ENCODE results near the gene SCTR. TPM values are rescaled to one million over a fixed set of nuclear protein-coding genes. Genes with fewer than 3 reads are reported as not detected.
A peak's percentile ranks its signal among the peaks of the same experiment; 100 is the strongest.

Gene SCTR
- total RNA-seq, 1 experiment from 2014 or later: not detected

GRCh38 chr2:119430023-119430498 lies 94.2 kb downstream of the SCTR start:
- TF ChIP-seq ATF3 (CRISPR knock-in tag; conservative IDR thresholded peaks at IDR 0.05) (no peak), PRDM15 (CRISPR knock-in tag; IDR thresholded peaks at IDR 0.05) (no peak), ZNF138 (CRISPR knock-in tag; conservative IDR thresholded peaks at IDR 0.05) (no peak), E2F5 (CRISPR knock-in tag; IDR thresholded peaks at IDR 0.05) (no peak), ZNF532 (CRISPR knock-in tag; IDR thresholded peaks at IDR 0.05; ENCODE audit: borderline replicate concordance) (no peak)
- ATAC-seq: no peak
- POLR2A ChIA-PET: no interaction called here
- DNase-seq (ENCODE audit: low spot score): no peak
- Mint-ChIP-seq H3K4me3 (peak overlapping the region; percentile 71; the same call in 1 of the 2 replicates), H3K27ac (no peak overlapping the region), H3K9me3 (no peaks in the 10 kb centered on the region), H3K36me3 (no peaks in the 10 kb centered on the region), H3K27me3 (ENCODE audit: low read depth) (peaks cover 28% of the 10 kb centered on the region), H3K4me1 (peaks cover 68% of the 10 kb centered on the region)
- CTCF ChIA-PET: interaction anchor here (1.0 to 6.9 kb wide), 3 partner anchors 23 to 56 kb away, joined by 3 to 57 read pairs (median 4); no protein-coding TSS in a partner anchor

GRCh38 chr2:119429225-119429981 lies 94.9 kb downstream of the SCTR start:
- no peaks in the 10 kb centered on the region for H3K36me3 Mint-ChIP-seq
- no peak overlapping the region for H3K4me3 Mint-ChIP-seq
- no peak for ATAC-seq
- TF ChIP-seq HMGA2 (CRISPR knock-in tag; IDR thresholded peaks at IDR 0.05) (no peak), RORB (CRISPR knock-in tag; IDR thresholded peaks at IDR 0.05) (no peak), ZBTB21 (CRISPR knock-in tag; IDR thresholded peaks at IDR 0.05; ENCODE audit: borderline replicate concordance) (no peak), ATF2 (CRISPR knock-in tag; IDR thresholded peaks at IDR 0.05; ENCODE audit: borderline replicate concordance, low read depth) (no peak), MXD4 (CRISPR knock-in tag; IDR thresholded peaks at IDR 0.05; ENCODE audit: borderline replicate concordance) (no peak)
- peaks cover 30% of the 10 kb centered on the region for H3K27me3 Mint-ChIP-seq (ENCODE audit: low read depth)
- CTCF ChIA-PET: interaction anchor here (6.9 kb wide), 1 partner anchor 47 kb away, joined by 57 read pairs; no protein-coding TSS in a partner anchor
- H3K9me3 Mint-ChIP-seq: no peaks in the 10 kb centered on the region
- no peak for DNase-seq (ENCODE audit: low spot score)
- H3K4me1 Mint-ChIP-seq: peaks cover 63% of the 10 kb centered on the region
- no peak overlapping the region for H3K27ac Mint-ChIP-seq
- POLR2A ChIA-PET: no interaction called here
